ENCODE results near the gene NUDT14.

Gene NUDT14

DNA sequence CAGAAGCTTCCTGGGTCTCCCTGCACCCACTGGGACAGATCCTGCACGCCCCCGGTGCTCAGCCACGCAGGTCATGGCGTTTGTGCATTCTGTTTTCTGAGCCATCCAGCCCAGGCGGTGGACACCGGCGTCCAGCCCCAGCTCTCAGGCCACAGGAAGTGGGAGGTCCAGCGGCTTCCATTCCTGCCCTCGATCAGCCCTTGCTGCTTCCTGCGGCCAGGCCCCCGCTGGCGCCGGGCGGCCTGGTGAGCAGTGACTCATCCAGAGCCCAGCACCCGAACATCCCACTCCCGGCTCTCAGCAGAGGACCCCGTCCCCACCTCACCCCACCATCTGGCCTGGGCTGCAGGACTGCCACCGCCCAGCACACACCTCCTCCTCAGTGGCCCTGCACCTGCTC lies 18.0 kb upstream of the NUDT14 start:
- DNase-seq (ENCODE audit: low read depth, low spot score) = no peak

DNA sequence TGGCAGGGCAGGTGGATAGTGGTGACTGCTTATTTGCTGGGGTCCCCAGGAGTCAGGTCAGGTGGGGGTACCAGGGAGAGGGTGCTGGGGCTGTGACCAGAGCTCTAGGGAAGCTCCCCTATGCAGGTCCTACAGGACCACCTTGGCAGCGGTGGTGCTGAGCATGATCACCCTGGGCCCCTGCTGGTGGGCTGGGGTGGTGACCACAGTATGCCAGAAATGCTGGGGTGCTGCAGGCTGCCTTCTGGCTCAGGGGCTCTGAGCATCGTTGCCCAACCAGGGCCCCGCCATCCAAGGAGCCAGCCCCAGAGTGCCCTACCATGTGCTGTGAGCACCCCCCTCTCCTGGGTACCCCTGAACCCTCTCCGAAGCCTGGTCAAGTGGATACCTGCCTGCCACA lies 17.5 kb upstream of the NUDT14 start:
- no peak for DNase-seq (ENCODE audit: low read depth, low spot score)

DNA sequence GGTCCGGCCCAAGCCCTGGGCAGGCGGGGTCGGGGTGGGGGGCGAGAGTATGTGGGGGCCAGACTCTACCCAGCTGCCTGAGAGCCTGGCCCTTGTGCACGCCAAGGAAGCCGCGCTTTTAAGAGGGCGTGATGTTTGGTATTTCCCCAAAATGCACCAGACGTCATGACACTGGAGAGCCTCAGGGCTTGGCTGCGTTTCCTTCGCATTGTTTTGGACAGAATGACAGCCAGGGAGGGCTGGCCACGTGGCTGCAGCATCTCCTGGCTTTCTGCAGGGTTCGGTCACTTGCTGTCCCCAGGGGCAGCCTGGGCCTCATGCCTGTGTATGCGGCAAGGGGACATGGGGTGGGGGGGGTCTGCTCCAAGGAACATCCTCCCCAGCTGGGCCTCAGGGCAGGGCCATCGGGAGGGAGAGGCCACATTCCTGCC lies 16.1 kb upstream of the NUDT14 start:
- DNase-seq (ENCODE audit: low read depth, low spot score) = no peak

DNA sequence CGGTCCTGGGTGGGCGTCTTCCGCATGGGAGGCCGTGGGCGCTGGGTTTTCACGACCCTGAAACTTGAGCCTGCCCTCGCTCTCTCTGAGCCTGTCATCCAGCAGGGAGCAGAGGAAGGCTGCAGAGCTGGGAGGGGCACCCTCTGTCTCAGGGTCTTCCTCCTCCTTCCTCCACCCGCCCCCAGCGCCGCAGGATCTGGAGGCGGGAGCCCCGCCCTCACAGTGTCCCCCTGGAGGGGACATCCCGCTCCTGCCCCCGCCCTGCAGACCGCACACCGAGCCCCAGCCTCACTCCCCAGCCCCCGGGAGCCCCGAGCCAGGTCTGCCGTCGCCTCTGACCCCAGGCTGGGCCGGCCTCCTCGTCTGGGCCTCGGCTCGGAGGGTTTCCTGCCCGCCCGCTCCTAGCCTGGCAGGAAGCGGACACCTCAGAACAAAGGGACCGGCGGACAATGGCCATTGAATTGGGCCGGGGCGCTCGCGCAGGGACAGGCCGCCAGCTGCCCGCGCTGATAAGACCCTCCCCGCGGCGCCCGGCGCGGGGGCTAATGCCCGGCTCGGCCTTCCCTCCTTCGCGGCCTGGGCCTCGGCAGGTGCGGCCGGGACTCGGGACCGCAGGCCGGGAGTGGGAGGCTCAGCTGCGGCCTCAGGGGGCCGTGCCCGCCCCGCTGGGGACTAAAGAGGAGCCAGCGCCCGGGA lies 15.3 kb upstream of the NUDT14 start:
- DNase-seq (ENCODE audit: low read depth, low spot score) = no peak

DNA sequence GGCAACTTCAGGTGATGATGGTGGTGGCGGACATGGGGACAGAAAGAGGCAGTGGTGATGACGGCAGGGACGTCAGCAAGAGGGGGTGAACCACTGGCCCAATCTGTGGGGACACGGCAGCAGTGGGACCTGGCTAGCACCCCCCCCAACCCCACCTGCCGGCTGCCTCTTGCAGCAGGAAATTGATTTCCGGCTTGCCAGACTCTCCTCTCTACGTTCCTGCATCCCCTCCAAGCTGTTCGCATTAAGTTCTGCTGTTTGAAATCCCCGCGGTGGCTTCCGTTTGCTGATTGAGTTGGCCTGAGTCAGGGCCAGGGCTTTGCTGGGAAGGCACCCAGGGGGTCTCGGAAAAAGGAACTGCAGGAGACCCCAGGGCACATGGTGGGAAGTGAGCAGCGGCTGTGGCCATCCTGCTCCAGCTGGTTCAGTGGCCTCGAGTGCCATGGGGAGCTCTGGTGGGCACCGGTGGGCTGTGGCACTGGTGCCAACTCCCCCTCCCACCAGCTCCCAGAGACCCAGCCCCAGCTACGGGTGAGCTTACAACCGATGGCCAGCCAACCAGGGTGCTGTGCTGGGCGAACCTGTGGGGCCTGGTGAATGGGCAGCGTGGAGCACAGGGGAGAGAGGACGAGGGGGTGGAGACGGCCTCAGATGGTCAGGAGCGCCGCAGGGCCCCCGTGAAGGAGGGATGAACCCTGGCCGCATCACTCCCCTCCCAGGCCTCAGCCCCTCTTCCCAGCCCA lies 14.6 kb upstream of the NUDT14 start:
- no peak for DNase-seq (ENCODE audit: low read depth, low spot score)

DNA sequence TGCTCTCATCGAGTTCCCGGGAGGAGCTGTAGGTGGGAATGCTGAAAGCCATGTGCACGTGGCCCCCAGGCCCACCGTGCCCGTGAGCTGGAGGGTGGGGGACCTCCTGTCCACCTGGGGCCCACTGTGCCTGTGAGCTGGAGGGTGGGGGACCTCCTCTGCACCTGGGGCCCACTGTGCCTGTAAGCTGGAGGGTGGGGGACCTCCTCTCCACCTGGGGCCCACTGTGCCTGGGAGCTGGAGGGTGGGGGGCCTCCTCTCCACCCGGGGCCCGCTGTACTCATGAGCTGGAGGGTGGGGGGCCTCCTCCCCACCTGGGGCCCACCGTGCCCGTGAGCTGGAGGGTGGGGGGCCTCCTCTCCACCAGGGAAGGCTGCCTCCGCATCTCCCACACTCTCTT lies 13.9 kb upstream of the NUDT14 start:
- no peak for DNase-seq (ENCODE audit: low read depth, low spot score)

DNA sequence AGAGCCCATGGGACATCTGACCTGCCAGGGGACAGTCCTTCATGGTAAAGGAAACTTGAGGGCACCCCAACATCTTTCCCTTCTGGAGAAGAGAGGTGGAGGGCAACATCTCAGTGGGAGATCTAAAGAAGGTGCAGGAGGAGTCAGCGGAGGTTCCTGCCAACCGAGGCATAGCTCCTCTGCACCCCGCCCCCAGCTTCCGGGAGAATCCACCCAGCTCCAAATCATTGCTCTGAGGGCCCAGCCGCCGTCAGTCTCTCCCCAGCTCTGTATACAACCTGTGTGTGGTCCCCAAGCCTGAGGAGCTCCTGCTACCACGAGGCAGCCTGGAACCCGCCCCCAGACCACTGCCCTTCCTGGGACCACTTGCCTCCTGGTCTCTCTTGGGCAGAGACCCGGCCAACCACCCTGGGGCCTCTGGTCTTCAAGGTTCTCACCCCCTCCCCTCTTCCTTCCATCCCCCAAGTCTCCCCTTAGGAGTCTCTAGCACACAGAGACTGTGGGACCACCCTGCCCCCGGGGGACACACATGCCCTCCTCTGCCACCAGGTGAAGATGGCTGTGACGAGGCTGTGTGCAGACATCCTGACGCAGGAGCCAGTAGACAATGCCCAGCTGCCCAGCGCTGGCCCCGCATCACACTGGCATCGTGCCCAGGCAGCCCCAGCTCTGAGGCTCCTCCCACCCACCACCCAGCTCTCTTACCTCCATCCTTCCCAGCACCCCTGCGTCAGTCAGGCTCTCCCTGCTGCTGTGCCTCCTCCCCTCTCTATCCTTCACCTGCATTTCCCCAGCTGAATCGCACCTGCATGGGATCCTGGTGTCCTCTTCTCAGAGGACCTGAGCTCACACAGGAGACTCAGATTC lies 13.0 kb upstream of the NUDT14 start:
- no peak for DNase-seq (ENCODE audit: low read depth, low spot score)

DNA sequence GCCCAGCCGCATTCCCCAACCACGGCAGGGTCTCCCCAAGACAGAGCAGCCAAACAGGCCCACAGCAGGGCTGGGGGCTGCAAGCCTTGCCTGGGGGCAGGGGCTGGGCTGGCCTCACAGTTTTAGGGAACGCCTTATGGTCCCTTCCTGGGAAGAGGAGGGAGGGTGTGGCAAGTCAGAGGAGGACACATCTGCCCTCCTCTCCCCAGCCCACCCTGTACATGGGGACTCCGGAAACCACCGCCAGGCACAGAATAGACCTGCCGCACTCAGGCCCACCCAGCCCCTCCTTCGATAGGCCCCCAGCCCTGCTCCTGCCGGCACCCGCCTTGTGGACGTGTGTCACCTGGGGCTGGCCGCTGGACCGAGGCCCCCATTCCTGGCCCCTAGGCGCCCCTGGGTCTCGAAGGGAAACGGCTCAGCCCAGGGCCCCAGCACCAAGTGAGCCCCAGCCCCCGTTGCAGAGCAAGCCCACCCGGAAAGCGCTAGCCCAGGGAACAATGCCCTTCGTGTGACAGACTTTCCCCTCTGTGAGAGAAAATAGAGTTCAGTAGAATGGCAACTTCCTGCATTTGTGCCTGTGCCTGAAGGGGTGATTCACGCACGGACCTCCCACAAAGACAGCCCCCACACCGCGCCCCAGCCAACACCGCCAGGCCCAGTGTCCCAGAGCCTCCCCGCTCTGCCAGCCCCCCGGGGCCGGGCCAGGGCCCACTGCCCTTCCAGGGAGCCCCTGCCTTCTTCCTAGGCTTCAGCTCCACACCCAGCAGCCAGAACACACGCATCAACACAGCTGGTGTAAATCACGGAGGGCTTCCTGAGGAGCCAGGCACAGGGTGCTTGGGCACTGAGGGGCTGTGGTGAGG lies 12.0 kb upstream of the NUDT14 start:
- DNase-seq (ENCODE audit: low read depth, low spot score) = no peak

DNA sequence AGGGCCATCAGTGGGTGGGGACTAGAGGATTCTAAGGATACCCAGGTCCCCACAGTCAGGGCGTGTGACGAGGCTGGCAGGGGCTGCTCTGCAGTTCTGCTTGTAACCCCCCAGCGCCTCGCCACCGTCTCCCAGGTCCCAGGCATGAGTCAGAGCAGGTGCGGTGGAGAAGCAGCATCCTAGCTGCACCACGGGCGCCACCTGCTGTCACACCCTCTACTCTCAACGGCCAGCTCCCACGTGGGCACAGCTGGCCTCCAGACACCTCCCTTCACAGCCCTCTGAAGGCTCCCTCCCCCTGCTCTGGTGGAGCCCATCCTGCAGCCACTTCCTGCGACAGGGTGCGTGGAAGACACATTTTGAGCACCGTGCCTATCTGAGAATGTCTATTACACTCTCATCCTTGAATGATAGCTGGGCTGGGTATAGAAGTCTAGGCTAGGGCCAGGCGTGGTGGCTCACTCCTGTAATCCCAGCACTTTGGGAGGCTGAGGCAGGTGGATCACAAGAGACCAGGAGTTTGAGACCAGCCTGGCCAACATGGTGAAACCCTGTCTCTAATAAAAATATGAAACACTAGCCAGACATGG lies 6.9 kb upstream of the NUDT14 start:
- no peak for DNase-seq (ENCODE audit: low read depth, low spot score)

DNA sequence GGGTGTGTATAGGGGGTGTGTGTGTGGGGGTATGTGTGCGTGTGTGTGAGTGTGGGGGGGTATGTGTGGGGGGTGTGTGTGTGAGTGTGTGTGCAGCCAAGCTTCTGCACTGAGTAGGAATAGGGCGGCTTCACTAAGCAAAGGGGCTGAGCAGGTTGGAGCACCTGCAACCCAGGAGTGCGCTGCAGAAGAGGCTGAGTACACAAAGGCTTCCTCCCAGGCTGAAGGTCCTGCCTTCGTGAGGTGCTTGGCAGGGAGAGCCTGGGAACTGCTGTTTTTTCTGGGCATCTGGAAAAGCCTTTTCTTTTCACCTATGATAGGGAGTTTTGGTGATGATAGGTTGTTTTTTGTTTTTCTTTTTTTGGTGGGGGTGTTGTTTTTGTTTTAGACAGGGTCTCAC lies 6.0 kb upstream of the NUDT14 start:
- DNase-seq (ENCODE audit: low read depth, low spot score) = no peak

DNA sequence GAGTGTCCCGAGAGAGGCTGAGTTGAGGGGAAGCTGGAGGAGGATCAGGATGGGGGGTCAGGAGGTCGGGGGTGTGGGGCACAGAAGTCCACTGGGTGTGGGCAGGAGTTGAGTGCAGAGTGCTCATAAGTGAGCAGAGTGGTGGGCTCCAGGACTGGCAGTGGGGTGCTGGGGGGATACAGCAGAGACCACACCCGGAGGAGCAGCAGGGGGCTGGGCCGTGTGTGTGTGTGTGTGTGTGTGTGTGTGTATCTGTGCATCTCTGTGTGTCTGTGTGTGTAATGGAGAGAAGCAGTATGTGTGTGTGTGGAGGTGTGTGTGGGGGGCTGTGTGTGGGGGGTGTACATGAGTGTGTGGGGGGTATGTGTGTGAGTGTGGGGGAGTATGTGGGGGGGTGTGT lies 4.9 kb upstream of the NUDT14 start:
- no peak for DNase-seq (ENCODE audit: low read depth, low spot score)

DNA sequence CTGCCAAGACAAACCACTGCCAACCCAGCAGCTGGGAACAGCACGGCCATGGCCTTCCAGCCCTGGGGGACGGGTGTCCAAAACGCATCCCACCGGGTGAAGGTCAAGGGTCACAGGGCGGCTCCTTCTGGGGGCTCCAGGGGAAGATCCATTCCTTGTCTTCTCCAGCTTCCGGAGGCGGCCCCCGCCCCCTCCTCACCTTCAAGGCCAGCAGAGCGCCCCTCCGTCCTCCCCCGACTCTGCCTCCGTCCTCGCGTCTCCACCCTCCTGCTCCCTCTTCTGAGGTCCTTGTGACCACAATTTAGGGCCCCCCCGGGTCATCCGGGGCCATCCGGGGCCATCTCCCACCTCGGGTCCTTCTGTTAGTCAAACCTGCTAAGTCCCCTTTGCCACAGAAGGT lies 3.9 kb upstream of the NUDT14 start:
- DNase-seq (ENCODE audit: low read depth, low spot score) = no peak

DNA sequence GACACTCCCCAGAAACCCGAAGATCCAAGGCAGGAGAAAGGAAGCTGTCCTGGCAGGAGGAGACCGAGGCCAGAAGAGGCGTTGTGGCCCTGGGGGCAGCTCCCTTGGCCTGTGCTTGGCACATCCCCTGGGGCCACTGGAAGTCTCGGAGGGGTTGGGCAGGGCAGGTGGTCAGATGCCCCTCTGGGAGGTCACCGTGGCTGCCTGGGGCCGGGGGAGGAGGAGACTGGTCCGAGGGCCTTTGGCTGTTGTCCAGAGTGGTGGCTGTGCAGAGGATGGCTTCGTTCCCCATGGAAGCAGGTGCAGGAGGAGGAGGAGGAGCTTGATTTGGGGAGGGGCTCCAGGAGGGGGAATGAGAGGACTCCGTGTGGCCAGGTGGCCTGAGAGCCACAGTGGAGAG lies 3.3 kb upstream of the NUDT14 start:
- DNase-seq (ENCODE audit: low read depth, low spot score) = no peak

DNA sequence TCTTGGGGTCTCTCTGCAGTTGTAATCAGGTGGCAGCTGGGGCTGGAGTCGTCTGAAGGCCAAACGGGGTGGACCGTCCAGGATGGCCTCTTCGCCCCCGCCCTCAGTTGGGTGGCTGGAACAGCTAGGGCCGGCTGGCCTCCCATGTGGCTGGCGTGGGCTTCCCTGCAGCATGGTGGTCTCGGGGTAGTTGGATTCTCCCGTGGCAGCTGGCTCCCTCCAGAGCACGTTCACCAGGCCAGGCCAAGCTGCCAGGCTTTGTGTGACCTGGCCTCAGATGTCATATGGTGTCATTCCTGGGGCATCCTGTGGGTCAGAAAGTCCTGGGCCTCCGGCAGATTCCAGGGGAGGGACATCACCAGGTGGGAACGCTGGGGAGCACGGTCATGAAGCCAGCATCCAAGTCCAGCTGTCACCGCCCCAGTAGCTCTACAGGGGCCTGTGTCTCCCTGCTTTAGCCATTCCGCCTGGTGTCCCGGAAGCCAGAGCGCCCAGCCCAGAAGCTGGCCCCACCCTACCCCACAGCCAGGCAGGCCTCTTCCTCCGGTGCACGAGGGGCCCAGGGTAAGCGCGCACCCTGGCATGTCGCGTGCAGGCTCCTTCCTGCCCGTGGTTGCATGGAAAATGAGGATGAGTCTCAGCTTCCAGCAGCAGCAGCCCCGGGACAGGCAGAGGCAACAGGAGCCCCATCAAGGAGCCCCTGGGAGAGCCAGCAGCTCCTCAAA lies 1.3 kb upstream of the NUDT14 start:
- DNase-seq (ENCODE audit: low read depth, low spot score) = no peak

DNA sequence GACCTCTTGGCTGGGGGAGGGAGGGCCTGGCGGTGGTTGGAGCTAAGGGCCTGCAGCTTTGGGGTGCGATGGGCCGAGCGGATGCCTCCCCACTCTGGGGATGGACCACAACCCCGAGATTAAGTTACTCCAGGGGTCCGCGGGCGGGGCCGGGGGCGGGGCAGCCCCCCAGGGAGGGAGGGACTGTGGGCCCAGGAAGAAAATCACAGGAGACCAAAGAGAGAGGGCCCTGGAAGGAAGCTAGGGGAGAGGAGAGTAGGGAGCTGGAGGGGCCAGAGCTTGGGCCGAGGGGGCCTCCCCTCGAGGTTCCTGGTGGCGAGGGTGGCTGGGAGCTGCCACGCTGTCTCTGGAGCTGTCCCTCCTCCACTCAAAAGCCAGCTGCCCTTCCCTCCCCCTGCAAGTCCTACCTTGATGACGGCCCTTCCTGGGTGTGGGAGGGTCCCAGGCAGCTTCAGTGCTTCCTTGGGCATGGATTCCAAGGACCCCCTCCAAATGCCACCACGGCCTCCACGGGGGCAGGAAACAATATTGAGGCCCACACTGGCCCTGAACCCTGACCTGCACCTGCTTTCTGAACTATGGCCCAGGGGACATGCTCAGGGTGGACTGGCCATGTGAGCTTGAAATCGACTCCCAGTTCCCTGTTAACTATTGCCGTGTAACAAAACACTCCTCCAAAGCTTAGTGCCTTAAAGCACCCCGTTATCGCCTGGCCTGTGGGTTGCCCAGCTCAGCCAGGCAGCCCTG lies 610 bp upstream of the NUDT14 start:
- no peak for DNase-seq (ENCODE audit: low read depth, low spot score)

DNA sequence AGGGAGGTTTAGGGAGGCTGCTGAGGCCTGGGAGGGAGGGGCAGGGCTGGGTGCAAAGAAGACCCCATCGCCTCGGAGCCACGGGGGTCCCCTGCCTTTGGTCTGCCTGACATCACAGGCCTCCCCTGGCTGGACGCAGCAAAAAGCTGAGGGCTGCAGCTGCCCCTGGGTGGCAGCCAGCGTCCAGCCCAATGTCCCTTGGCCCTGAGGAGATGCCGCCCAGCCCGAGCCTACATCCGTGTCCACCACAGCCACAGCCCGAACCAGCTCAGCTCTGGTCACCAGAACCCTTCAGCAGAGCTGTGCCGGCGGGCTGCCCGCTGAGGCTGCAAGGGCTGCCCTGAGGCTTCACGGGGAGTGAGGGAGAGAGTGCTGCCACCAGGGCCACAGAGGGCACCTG lies 1.9 kb downstream of the NUDT14 start:
- no peak for DNase-seq (ENCODE audit: low read depth, low spot score)

DNA sequence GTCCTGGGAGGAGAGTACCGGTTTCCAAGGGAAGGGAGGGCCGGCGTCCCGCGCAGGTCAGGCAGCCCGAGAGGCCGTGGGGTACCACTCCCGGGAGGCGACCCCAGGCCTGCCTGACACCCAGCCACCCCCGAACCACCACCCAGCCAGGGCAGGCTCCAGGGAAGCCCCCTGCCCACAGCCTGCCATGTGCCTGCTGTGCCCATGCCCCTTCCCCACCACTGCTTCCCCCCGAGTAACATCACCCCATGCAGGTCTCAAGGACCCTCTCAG lies 2.3 kb downstream of the NUDT14 start:
- DNase-seq (ENCODE audit: low read depth, low spot score) = no peak

DNA sequence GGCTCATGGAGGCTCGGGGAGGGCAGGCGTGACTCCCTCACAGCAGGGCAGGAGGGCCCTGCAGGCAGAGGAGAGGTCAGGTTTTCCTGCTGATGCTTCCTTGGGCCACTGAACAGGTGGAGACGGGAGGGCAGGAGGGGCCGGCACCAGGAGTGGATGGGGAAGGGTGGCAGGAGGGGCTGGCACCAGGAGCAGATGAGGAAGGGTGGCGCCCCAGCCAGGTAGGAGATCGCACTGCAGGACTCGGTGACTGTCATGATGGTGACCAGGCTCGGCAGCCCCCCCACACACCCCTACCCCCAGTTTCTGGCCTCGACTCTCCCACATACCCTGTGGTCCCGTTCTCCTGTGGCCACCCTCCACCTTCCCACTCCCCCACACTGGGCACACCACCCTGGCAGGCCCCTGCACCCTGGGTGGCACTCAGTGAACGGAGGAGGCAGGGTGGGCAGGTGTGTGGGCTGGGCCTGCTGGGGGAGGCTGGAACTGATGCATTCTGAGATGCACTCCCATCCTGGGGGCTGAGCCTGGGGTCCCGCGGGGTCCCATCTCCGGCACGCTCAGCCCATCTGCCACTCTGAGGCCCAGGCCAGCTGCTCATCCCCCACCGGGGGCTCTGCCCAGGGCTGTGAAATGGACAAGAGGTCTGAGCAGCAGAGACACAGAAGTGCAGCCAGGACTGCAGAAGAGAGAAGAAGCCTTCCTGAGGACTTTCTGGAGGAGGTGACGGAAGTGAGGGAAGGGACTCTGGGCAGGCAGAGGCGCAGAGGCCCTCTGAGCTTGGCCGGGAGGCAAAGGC lies 2.8 kb downstream of the NUDT14 start:
- DNase-seq (ENCODE audit: low read depth, low spot score) = no peak

DNA sequence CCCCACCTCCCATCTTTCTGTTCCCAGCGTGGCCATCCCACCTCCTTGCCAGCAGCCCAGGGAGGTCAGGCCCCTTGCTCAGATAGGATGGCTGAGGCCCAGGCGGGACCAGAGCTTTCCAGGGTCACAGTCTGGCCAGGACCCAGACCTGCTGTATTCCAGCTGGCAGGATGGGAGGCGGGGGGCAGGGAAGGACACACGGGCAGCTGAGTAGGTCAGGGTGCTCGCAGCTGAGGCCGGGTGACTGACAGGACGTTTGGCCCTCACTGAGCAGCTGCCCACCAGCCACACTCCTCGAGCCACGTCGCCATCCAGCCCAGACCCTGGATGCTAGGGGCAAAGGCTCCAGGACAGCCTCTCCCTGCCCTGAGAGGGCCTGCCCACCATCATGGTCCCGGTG lies 4.0 kb downstream of the NUDT14 start:
- no peak for DNase-seq (ENCODE audit: low read depth, low spot score)
